ENCODE data around the gene GAS7. TPM values are rescaled to one million over a fixed set of nuclear protein-coding genes. Genes with fewer than 3 reads are reported as not detected.

Gene GAS7
- total RNA-seq, 1 experiment from 2014 or later: 6.0 TPM

GRCh38 chr17:9937901-9938300 is 260.5 kb downstream of the GAS7 start:
- no peak overlapping the region for H2BK20ac ChIP-seq (ENCODE audit: low read depth, low read length, poor library complexity, severe bottlenecking)

More at GRCh38 chr17:9937901-9938300, 260.5 kb downstream of the GAS7 start:
- Histone ChIP-seq H2BK120ac (ENCODE audit: low read depth, low read length, poor library complexity, severe bottlenecking) (no peak overlapping the region), H3K18ac (ENCODE audit: insufficient read length, low read depth, low read length) (no peak overlapping the region), H4K91ac (ENCODE audit: insufficient read length, low read depth, low read length) (no peak overlapping the region), H3T11ph (ENCODE audit: low read length) (no peak overlapping the region), H3K27ac (ENCODE audit: insufficient read length, low read depth, low read length) (no peak overlapping the region), H3K56ac (ENCODE audit: insufficient read length, low read depth, low read length) (no peak overlapping the region), H4K20me1 (ENCODE audit: control insufficient read depth, insufficient read depth, insufficient read length) (no peaks in the 10 kb centered on the region), H2BK15ac (ENCODE audit: low read depth, low read length) (no peak overlapping the region), H3K4me2 (ENCODE audit: insufficient read depth, insufficient read length, low read length) (no peak overlapping the region), H3K27me3 (ENCODE audit: insufficient read depth, low read length) (no peaks in the 10 kb centered on the region), H3K79me1 (ENCODE audit: insufficient read depth, low read depth, low read length, poor library complexity, severe bottlenecking) (no peaks in the 10 kb centered on the region), H4K8ac (replicated peaks; ENCODE audit: insufficient read length, low read depth, low read length) (no peak overlapping the region), H2BK5ac (ENCODE audit: insufficient read length, low read length) (no peak overlapping the region), H2BK12ac (ENCODE audit: insufficient read length, low read depth, low read length) (no peak overlapping the region), H2AFZ (ENCODE audit: low read length) (no peak overlapping the region), H3K9me3 (ENCODE audit: control insufficient read depth, low read depth, low read length) (no peaks in the 10 kb centered on the region), H4K5ac (ENCODE audit: insufficient read length, low read depth, low read length) (no peak overlapping the region), H3K23me2 (ENCODE audit: insufficient read length, low read depth, low read length, poor library complexity, severe bottlenecking) (no peaks in the 10 kb centered on the region), H3K23ac (ENCODE audit: insufficient read length, low read depth, low read length) (no peak overlapping the region), H3K14ac (ENCODE audit: insufficient read depth, low read length) (no peak overlapping the region), H3K79me2 (ENCODE audit: insufficient read depth, low read length) (no peaks in the 10 kb centered on the region), H3K4me1 (ENCODE audit: insufficient read depth, low read length) (no peaks in the 10 kb centered on the region), H3K4ac (ENCODE audit: low read depth, low read length) (no peak overlapping the region), H3K9ac (ENCODE audit: extremely low read depth, insufficient read length, low read length) (no peak overlapping the region), H2AK5ac (ENCODE audit: insufficient read length, low read length) (no peak overlapping the region)
- no peak overlapping the region for H3K27ac Mint-ChIP-seq
- no CpG with 5 or more reads among the region's 9 CpGs for WGBS (ENCODE audit: extremely low coverage, insufficient read length, low lambda C conversion rate)
- H3K4me1 Mint-ChIP-seq: peaks cover 3 to 6% of the 10 kb centered on the region in 2 experiments
- no peak overlapping the region for H3K4me3 Mint-ChIP-seq
- no peak for DNase-seq
- H3K9me3 Mint-ChIP-seq: peaks cover 2 to 4% of the 10 kb centered on the region in 2 experiments; a peak in 3 of 5 replicates
- no peaks in the 10 kb centered on the region; the same call in 1 of the 2 replicates for H3K27me3 Mint-ChIP-seq (ENCODE audit: low read depth)
- TF ChIP-seq CTCF (conservative IDR thresholded peaks at IDR 0.05): no peak
- peaks cover 0 to 9% (median 0%) of the 10 kb centered on the region in 3 experiments; a peak in 2 of 7 replicates for H3K36me3 Mint-ChIP-seq (ENCODE audit: insufficient read depth in 1 of 3, low read depth in 3 of 3)
